Tibial nerve (tissue), 4 donors: ENCODE data around the gene SCAMP2. TPM values are rescaled to one million over a fixed set of nuclear protein-coding genes. Genes with fewer than 3 reads are reported as not detected.

ENCODE experiments used
- DNase-seq, 2 donors: peaks; one replicate each; pipeline ENCODE4 v3.0.0-alpha.2; 2019; ENCODE audit warnings: low spot score in 2 of 2
- H3K27ac ChIP-seq, 4 donors: fragments of 200-600 bp; sonication (generic) in 3 of 4; one replicate each; pipeline ENCODE4 v1.5.1; 2017 to 2019; ENCODE audit warnings: mild to moderate bottlenecking in 1 of 4
- H3K27me3 ChIP-seq, 2 donors: fragments of 200-600 bp; sonication (generic) in 1 of 2; one replicate each; pipeline versions ENCODE4 v1.5.1 to v1.6.0; 2017 to 2019
- H3K36me3 ChIP-seq, 3 donors: fragments of 200-600 bp; sonication (generic); one replicate each; pipeline ENCODE4 v1.5.1; 2018 to 2019
- H3K4me1 ChIP-seq, 4 donors: fragments of 200-600 bp; sonication (generic) in 3 of 4; one replicate each; pipeline ENCODE4 v1.5.1; 2017 to 2019
- H3K4me3 ChIP-seq, 4 donors: fragments of 200-600 bp; sonication (generic) in 3 of 4; one replicate each; pipeline ENCODE4 v1.5.1; 2017 to 2019; ENCODE audit warnings: mild to moderate bottlenecking in 1 of 4, moderate library complexity in 1 of 4
- H3K9me3 ChIP-seq, 4 donors: fragments of 200-600 bp; sonication (generic) in 3 of 4; one replicate each; pipeline ENCODE4 v1.5.1; 2017 to 2019
- EP300 ChIP-seq, 2 donors: sonication (generic); formaldehyde crosslinking; IDR thresholded peaks; one replicate each; pipeline ENCODE4 v1.6.1; 2017; ENCODE audit warnings: antibody characterized with exemption in 2 of 2, mild to moderate bottlenecking in 1 of 2
- POLR2A ChIP-seq, 2 donors: fragments of 450-650 bp; IDR thresholded peaks; one replicate each; pipeline ENCODE4 v1.6.1; 2017; ENCODE audit warnings: antibody characterized with exemption in 2 of 2, mild to moderate bottlenecking in 2 of 2, moderate library complexity in 2 of 2
- WGBS, 2 donors: methylation state at CpG; one replicate each; pipeline ENCODE4 v1.1.5; 2018; 5-methylcytosine and 5-hydroxymethylcytosine counted together
- total RNA-seq, 4 donors: library from RNA; depleted of rRNA; stranded (reverse); fragments of >200 nt; gene quantifications; one replicate each; pipeline ENCODE4 v1.1.0, GENCODE V29; 2016
- TF ChIP-seq, protein P1 (sequence below), 5 experiments: fragments of 200-600 bp in 3 of 5; fragments of 450-650 bp in 2 of 5; sonication (generic) in 3 of 5; IDR thresholded peaks; one replicate each; pipeline ENCODE4 v1.5.1; 2016 to 2019; ENCODE audit warnings: antibody characterized with exemption in 5 of 5, mild to moderate bottlenecking in 3 of 5, moderate library complexity in 2 of 5

The SCAMP2 gene
- total RNA-seq, 4 donors from 2014 or later, result 47.6 to 72.0 (median 65.7) TPM

DNA sequence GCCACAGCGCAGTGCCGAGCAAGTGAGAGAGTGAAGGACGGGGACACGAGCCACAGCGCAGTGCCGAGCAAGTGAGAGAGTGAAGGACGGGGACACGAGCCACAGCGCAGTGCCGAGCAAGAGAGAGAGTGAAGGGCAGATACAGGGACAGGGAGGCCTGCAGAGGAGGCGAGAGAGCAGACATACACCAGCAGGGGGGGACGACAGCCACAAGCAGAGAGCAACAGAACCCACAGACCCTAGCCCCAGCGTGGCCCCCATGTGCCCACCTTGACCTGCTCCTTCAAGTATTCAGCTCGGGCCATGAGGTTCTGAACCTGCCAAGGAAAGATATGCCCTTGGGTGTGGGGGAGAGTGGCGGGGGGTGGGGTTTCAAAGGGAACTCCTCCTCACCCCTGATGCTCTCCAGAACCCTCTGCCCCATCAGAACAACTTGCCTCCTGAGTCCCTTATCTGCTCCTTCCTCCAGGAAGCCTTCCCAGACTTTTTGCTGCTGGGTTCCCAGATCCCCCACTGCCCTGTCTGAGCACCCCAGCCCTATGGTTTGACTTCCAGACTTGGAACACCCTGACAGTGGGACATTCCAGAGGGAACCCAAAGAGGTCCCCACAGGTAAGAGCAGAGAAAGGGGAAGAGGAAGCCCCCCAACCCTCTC, 35.6 kb downstream of the SCAMP2 start:
- peaks cover 0 to 54% (median 5%) of the 10 kb centered on the region in 3 donors for H3K36me3 ChIP-seq
- H3K4me3 ChIP-seq, result no peak overlapping the region
- H3K27ac ChIP-seq, result no peak overlapping the region
- DNase-seq, result no peak
- 68 to 78% methylated on average over 14 to 15 of the region's 15 CpGs for WGBS, 2 donors
- TF ChIP-seq EP300 (IDR thresholded peaks at IDR 0.05) (no peak), POLR2A (IDR thresholded peaks at IDR 0.05) (no peak)
- TF ChIP-seq, protein P1, sequence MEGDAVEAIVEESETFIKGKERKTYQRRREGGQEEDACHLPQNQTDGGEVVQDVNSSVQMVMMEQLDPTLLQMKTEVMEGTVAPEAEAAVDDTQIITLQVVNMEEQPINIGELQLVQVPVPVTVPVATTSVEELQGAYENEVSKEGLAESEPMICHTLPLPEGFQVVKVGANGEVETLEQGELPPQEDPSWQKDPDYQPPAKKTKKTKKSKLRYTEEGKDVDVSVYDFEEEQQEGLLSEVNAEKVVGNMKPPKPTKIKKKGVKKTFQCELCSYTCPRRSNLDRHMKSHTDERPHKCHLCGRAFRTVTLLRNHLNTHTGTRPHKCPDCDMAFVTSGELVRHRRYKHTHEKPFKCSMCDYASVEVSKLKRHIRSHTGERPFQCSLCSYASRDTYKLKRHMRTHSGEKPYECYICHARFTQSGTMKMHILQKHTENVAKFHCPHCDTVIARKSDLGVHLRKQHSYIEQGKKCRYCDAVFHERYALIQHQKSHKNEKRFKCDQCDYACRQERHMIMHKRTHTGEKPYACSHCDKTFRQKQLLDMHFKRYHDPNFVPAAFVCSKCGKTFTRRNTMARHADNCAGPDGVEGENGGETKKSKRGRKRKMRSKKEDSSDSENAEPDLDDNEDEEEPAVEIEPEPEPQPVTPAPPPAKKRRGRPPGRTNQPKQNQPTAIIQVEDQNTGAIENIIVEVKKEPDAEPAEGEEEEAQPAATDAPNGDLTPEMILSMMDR (IDR thresholded peaks at IDR 0.05), result no peak
- H3K9me3 ChIP-seq, result no peaks in the 10 kb centered on the region
- peaks cover 0 to 15% (median 7%) of the 10 kb centered on the region in 4 donors for H3K4me1 ChIP-seq
- H3K27me3 ChIP-seq, result no peaks in the 10 kb centered on the region

DNA sequence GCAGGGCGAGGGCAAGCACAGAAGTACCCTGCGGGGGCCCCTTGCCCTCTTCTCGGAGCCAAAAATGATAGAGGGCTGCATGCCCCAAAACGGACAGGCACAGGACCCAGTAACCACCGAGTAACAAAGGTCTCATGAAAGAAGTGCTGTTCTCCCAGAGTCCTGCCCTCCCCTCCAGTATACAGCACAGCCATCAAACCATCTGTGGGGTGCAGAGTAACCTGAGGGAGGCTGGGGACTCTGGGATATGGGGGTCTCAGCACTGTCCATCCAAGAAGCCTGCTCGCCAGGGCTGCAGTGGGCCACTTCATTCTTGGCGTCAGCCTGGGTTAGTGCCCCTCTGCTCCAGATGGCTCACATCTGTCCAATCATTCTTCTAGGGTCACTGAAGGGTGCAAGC, 36.3 kb downstream of the SCAMP2 start:
- WGBS, 2 donors, result 75 to 83% methylated on average over 7 of the region's 7 CpGs
- no peak for TF ChIP-seq POLR2A (IDR thresholded peaks at IDR 0.05)
- TF ChIP-seq EP300 (IDR thresholded peaks at IDR 0.05), result no peak
- TF ChIP-seq, protein P1 (IDR thresholded peaks at IDR 0.05), result no peak
- Histone ChIP-seq H3K9me3 (no peaks in the 10 kb centered on the region), H3K27ac (no peak overlapping the region), H3K36me3 (peaks cover 0 to 54% (median 5%) of the 10 kb centered on the region in 3 donors), H3K4me3 (no peak overlapping the region), H3K27me3 (no peaks in the 10 kb centered on the region), H3K4me1 (peaks cover 0 to 10% (median 2%) of the 10 kb centered on the region in 4 donors)
- DNase-seq, result no peak

DNA sequence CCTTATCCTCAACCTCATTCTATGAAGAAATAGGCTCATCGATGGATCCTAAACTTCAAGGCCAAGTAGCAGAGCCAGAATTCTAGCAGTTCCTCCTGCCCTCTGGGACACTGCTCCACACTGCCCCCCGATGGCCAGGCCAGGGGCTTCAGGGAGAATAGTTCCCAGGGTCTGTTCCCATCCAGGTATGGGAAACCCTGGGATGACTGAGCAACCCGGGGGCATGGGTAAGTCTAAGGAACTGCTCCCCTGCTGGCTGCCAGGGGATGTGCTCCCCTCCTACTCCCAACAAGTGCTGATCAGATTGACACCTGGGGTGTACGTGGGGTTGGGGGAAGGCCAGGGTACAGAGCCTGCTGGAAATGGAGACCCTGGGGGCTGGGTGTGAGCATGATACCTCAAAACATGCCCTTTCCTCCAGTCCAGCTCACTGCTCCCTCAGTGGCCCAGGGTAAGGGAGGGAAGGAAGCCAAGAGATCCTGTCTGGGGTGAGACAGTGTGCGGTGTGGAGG, 37.8 kb downstream of the SCAMP2 start:
- DNase-seq, result peak in 1 of 2 donors; percentile 39
- 43 to 44% methylated on average over 5 of the region's 5 CpGs for WGBS, 2 donors
- Histone ChIP-seq H3K4me1 (peaks cover 0 to 4% (median 2%) of the 10 kb centered on the region in 4 donors), H3K9me3 (no peaks in the 10 kb centered on the region), H3K27ac (no peak overlapping the region), H3K4me3 (no peak overlapping the region), H3K27me3 (peaks cover 0 to 3% of the 10 kb centered on the region in 2 donors), H3K36me3 (peaks cover 0 to 51% (median 5%) of the 10 kb centered on the region in 3 donors)
- no peak for TF ChIP-seq EP300 (IDR thresholded peaks at IDR 0.05)
- TF ChIP-seq, protein P1 (IDR thresholded peaks at IDR 0.05), result peak; percentile 44 to 73 (median 63)

DNA sequence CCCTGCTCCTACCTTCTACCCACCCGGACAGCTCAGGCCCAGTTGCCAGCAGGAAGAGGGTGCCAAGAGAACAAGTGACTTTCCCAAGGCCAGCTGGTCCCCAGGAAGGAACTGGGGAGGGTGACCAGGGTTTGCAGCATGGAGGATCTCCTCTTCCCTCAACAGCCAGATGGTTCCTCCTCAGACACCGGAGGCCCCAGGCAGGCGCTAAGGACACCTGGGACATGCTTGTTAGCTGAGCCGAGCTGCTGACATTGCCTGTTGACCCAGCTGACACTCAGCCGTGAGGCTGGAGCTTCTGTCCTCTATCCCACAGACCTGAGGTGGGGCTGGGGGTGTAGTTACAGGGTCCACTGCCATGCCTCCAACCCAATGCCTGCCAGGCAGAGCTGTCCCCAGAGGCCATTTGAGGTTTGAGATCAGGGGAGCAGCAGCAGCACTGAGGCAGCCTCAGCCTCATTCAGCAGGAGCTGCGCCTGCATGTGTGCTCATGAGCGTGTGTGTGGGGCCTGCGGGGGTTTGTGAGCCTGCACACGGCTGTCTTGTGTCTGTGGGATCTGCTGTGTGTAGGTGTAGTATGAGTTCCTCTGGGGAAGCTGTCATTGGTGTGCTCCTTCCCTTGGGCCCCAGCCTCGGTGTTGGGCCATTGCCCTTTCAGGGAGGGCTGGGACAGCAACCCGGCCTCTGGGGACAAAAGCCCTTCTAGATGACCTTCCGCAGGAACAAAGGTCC, 39.6 kb downstream of the SCAMP2 start:
- H3K36me3 ChIP-seq, result peaks cover 0 to 33% (median 5%) of the 10 kb centered on the region in 3 donors
- no peak overlapping the region for H3K4me3 ChIP-seq
- WGBS, 2 donors, result 63 to 67% methylated on average over 9 to 12 of the region's 12 CpGs

More for the DNA sequence above, 39.6 kb downstream of the SCAMP2 start:
- TF ChIP-seq, protein P1 (IDR thresholded peaks at IDR 0.05), result no peak
- TF ChIP-seq EP300 (IDR thresholded peaks at IDR 0.05) (no peak), POLR2A (IDR thresholded peaks at IDR 0.05) (no peak)
- Histone ChIP-seq H3K9me3 (no peaks in the 10 kb centered on the region), H3K4me1 (peaks cover 0 to 4% (median 2%) of the 10 kb centered on the region in 4 donors), H3K27me3 (peaks cover 0 to 19% of the 10 kb centered on the region in 2 donors), H3K27ac (no peak overlapping the region)
- DNase-seq, result no peak
